Measurements from ENCODE around the gene TBCD. TPM values are rescaled to one million over a fixed set of nuclear protein-coding genes. Genes with fewer than 3 reads are reported as not detected.

The TBCD gene
- total RNA-seq (10 to 100 TPM; 56.3 to 75.3 TPM), polyA plus RNA-seq (ENCODE audit: insufficient read length in 2 of 2) (100 to 1,000 TPM; 110 to 140 TPM)
- long read RNA-seq, donor 1, transcript TBCD-208 (3 exons, 776 nt): major isoform, 21 of 39 reads
- long read RNA-seq, donor 1, partial matches to known transcripts: 15 of 39 reads
- long read RNA-seq, donor 1, other reads (novel, unspliced or antisense): 0 of 39 reads
- long read RNA-seq, donor 2, partial matches to known transcripts: 0 of 5 reads
- long read RNA-seq, donor 2, other reads (novel, unspliced or antisense): 0 of 5 reads
- long read RNA-seq, donor 3, full-length matches to known transcripts: 5 of 10 reads
- long read RNA-seq, donor 3, partial matches to known transcripts: 5 of 10 reads
- long read RNA-seq, donor 3, other reads (novel, unspliced or antisense): 0 of 10 reads
- long read RNA-seq, donor 4, transcript TBCD-208 (3 exons, 776 nt): major isoform, 30 of 73 reads
- long read RNA-seq, donor 4, transcript TBCD-222 (7 exons, 1,926 nt): minor isoform, 8 of 73 reads
- long read RNA-seq, donor 4, transcript TBCD-220 (5 exons, 684 nt): minor isoform, 8 of 73 reads
- long read RNA-seq, donor 4, partial matches to known transcripts: 24 of 73 reads
- long read RNA-seq, donor 4, other reads (novel, unspliced or antisense): 0 of 73 reads

DNA sequence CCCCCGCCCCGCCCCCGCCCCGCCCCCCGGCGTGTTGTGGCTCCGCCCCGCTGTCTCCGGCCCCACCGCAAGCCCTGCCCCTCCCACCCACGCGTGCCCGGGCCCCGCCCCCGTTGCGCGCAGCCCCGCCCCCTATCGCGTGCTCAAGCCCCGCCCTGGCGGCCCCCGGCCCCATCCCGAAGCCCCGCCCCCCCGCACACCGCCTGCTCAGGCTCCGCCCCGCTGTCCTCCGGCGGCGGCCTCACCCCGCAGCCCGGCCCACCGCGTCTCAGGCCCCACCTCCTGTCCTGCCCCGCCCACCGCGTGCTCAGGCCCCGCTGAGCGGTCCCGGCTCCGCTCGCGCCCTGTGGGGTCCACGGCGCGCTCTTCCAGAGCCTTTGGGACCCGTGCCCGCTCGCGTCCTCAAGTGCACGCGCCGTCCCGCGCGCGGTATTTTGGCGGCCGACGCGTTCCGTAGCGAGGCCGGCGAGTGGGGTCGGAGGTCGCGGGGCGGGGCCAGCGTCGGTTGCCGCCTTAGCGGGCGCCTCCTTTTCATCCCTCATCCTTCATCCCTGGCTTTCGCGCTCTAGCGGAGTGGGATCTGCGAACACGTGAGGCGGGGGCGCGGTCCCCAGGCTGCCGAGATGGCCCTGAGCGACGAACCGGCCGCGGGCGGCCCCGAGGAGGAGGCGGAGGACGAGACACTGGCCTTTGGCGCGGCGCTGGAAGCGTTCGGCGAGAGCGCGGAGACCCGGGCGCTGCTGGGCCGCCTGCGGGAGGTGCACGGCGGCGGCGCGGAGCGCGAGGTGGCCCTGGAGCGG lies at the start of gene TBCD:
Gene TBCD, plus strand, starts transcription at position 495 of the 800 bp plus-strand sequence. Its CDS starts 129 bp downstream, at position 624.
- peak within 1 kb of the TSS; percentile 67 for H3K27ac ChIP-seq (ENCODE audit: low read depth, low read length)
- peak within 1 kb of the TSS; percentile 66 for H3K4me3 ChIP-seq (ENCODE audit: low read depth, low read length)
- peak; percentile 90 to 98 (median 92) for DNase-seq (ENCODE audit: low read depth in 4 of 6, low spot score in 6 of 6)
- 0% methylated on average over 97 of the region's 114 CpGs for WGBS (ENCODE audit: insufficient coverage)
- H3K9me3 ChIP-seq (ENCODE audit: control insufficient read depth, insufficient read depth, low read length): no peaks in the 10 kb centered on the region
- H3K4me1 ChIP-seq (ENCODE audit: control insufficient read depth, insufficient read depth, low read length): peaks cover 27% of the 10 kb centered on the region
- H3K27me3 ChIP-seq (ENCODE audit: control insufficient read depth, insufficient read depth, low read length): no peaks in the 10 kb centered on the region
- peaks cover 20% of the 10 kb centered on the region for H3K36me3 ChIP-seq (ENCODE audit: control insufficient read depth, insufficient read depth, low read length)

DNA sequence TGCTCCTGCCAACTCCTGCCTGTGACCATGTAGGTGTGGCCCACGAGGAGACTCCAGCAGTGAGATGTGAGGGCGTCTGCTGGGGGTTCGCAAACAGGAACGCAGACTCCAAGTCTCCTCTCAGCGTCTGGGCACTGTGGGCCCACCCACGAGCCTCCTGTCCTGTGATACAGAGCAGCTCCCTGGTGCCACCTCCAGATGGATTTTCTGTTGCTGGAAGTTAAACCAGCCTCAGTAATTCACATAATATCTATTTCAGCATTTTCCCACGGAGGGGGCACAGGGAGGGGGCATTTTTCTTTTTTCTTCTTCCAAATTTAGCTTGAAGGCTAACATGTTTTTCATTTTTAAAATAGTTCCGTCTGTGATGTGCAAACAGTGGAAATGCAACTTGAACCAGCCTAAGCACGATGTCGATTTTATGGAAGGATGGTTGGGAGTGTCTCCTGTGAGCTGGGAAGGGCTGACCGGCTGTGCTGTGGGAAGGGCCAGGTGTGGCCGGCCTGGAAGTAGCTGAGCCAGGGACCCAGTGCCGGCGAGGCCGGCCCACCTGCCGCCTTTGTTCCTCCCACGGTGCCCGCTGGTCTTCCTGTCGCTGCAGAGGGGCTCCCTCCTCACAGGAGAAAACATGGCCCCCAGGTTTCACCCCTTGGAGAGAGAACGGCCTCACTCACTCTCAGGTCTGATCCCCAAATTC lies 49.5 kb upstream of the TBCD start:
- Histone ChIP-seq H3K27ac (ENCODE audit: low read depth, low read length) (no peak overlapping the region), H3K4me1 (ENCODE audit: control insufficient read depth, insufficient read depth, low read length) (peaks cover 12% of the 10 kb centered on the region)
- 62% methylated on average over 16 of the region's 20 CpGs for WGBS (ENCODE audit: insufficient coverage)

DNA sequence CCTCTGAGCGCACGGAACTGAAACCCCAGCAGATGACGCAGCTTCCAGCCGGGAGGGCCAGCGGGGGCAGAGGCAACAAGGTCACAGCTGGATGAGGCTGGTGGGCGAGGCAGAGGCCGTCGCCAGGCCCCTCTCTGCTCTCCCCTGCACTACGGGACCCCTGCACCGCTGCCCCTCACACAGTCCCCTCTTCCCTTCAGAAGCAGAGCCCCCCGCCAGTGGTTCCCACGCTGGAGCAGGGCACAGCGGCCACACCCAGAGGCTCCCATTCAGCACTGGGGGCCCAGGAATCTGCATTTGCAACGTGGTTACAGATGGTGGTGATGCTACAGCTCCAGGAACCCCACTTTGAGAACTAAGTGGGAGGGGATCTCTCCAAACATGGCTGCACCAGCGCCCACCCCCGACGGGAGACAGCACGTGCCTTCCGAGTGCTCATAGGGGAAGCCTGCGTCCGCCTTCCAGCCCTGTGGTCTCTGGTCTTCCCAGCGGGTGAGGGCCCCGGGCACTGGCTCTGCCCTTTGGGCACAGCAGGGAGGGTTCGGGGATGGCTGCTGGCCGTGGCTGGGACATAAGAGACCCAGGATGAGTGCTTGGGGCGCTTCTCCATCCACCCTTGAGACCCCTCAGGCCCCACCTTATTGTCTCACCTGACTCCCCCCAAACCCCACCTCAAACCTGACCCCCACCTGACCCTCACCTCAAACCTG lies 48.7 kb upstream of the TBCD start:
- no peaks in the 10 kb centered on the region for H3K27me3 ChIP-seq (ENCODE audit: control insufficient read depth, insufficient read depth, low read length)
- DNase-seq (ENCODE audit: low read depth in 4 of 6, low spot score in 6 of 6): no peak
- peaks cover 9% of the 10 kb centered on the region for H3K4me1 ChIP-seq (ENCODE audit: control insufficient read depth, insufficient read depth, low read length)
- peaks cover 15% of the 10 kb centered on the region for H3K36me3 ChIP-seq (ENCODE audit: control insufficient read depth, insufficient read depth, low read length)
- H3K27ac ChIP-seq (ENCODE audit: low read depth, low read length): no peak overlapping the region
- WGBS (ENCODE audit: insufficient coverage): 81% methylated on average over 25 of the region's 26 CpGs
- no peak overlapping the region for H3K4me3 ChIP-seq (ENCODE audit: low read depth, low read length)
- H3K9me3 ChIP-seq (ENCODE audit: control insufficient read depth, insufficient read depth, low read length): no peaks in the 10 kb centered on the region

More for the DNA sequence above, 49.5 kb upstream of the TBCD start:
- H3K27me3 ChIP-seq (ENCODE audit: control insufficient read depth, insufficient read depth, low read length): no peaks in the 10 kb centered on the region
- H3K9me3 ChIP-seq (ENCODE audit: control insufficient read depth, insufficient read depth, low read length): no peaks in the 10 kb centered on the region
- peaks cover 15% of the 10 kb centered on the region for H3K36me3 ChIP-seq (ENCODE audit: control insufficient read depth, insufficient read depth, low read length)
- no peak overlapping the region for H3K4me3 ChIP-seq (ENCODE audit: low read depth, low read length)
- DNase-seq (ENCODE audit: low read depth in 4 of 6, low spot score in 6 of 6): peak in 1 of 6 donors; percentile 23

DNA sequence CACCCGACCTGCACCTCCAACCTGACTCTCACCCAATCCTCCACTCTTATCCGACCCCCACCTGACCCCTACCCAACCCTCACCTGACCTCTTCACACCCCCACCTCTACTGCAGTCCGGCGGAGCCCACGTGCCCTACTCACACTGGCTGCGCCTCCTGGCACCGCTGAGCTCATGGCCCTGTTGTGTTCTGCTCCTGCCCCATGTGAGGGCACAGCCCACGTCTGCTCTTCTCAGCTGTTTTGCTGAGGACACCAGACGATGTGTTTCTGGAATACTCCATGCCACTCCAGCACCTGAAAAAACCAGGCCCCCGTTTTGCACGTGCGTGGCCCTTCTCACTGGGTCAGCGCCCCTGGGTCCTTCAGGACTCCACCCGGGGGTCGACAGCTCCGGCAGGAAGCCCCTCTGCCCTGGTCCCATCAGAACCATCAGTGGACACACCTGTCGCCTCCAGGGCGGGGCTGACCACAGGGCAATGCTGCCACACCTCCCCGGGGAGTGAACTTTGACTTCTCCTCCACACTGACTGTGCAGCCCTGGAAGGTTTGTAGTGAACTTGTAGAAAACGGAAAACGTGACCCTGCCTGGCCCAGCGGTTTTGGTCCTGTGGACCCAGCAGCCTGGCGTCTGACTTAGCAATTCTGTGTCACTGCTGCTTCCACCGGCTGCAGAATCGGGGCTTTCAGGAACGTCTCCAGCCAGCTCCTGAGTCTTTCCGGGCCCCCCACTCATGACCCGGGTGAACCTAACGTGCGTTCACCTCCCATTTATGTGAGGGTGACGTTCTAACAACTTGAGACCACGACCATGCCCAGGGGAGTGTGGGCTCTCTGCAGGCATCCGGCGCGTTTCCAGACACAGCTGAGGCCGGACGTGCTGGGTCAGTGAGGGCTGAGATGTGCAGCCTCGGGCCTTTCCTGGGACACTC lies 47.7 kb upstream of the TBCD start:
- Histone ChIP-seq H3K4me1 (ENCODE audit: control insufficient read depth, insufficient read depth, low read length) (peaks cover 8% of the 10 kb centered on the region), H3K27ac (ENCODE audit: low read depth, low read length) (no peak overlapping the region), H3K27me3 (ENCODE audit: control insufficient read depth, insufficient read depth, low read length) (no peaks in the 10 kb centered on the region), H3K4me3 (ENCODE audit: low read depth, low read length) (no peak overlapping the region), H3K36me3 (ENCODE audit: control insufficient read depth, insufficient read depth, low read length) (peaks cover 15% of the 10 kb centered on the region), H3K9me3 (ENCODE audit: control insufficient read depth, insufficient read depth, low read length) (no peaks in the 10 kb centered on the region)
- WGBS (ENCODE audit: insufficient coverage): 76% methylated on average over 37 of the region's 38 CpGs
- no peak for DNase-seq (ENCODE audit: low read depth in 4 of 6, low spot score in 6 of 6)

DNA sequence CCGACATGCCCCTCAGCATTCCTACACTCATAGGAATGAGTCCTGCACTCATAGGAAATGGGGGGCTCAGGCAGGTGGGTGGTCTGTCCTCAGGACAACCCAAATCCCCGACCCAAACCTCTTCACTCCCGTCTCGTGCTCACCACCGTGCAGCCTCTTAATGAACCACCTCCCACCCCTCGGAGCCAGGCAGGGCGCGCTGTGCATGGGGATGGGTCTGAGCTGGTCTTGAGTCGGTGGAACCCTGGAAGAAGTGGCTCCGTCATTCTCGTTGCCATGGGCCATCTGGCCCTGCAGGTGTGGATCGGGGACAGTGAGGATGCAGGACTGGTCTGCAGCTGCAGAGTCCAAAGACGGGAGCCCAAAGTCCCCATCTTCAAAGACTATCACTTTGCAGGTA lies 47.0 kb upstream of the TBCD start:
- Histone ChIP-seq H3K27ac (ENCODE audit: low read depth, low read length) (no peak overlapping the region), H3K4me1 (ENCODE audit: control insufficient read depth, insufficient read depth, low read length) (peaks cover 2% of the 10 kb centered on the region), H3K9me3 (ENCODE audit: control insufficient read depth, insufficient read depth, low read length) (no peaks in the 10 kb centered on the region), H3K36me3 (ENCODE audit: control insufficient read depth, insufficient read depth, low read length) (peaks cover 15% of the 10 kb centered on the region), H3K4me3 (ENCODE audit: low read depth, low read length) (no peak overlapping the region), H3K27me3 (ENCODE audit: control insufficient read depth, insufficient read depth, low read length) (no peaks in the 10 kb centered on the region)
- 88% methylated on average over 3 of the region's 13 CpGs for WGBS (ENCODE audit: insufficient coverage)
- no peak for DNase-seq (ENCODE audit: low read depth in 4 of 6, low spot score in 6 of 6)

DNA sequence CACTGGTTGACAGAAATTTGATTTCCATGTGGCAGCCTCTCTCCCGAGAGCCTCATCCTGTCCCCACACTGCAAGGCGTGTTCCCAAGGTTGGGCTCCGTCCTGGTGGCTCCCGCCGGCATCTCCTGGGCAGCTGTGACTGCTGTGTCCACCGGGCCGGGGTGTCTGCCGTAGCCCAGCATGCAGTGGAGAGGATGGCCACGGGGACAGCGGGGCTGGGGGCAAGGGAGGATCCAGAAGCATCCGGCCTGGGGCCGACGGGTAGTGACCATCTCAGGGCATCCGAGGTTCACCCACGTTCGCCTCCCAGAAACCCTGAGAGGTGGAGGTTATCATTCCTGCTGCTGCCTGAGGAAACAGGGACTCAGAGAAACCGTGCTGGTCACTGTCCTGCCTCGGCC lies 46.1 kb upstream of the TBCD start:
- no peaks in the 10 kb centered on the region for H3K9me3 ChIP-seq (ENCODE audit: control insufficient read depth, insufficient read depth, low read length)
- 90% methylated on average over 17 of the region's 18 CpGs for WGBS (ENCODE audit: insufficient coverage)

DNA sequence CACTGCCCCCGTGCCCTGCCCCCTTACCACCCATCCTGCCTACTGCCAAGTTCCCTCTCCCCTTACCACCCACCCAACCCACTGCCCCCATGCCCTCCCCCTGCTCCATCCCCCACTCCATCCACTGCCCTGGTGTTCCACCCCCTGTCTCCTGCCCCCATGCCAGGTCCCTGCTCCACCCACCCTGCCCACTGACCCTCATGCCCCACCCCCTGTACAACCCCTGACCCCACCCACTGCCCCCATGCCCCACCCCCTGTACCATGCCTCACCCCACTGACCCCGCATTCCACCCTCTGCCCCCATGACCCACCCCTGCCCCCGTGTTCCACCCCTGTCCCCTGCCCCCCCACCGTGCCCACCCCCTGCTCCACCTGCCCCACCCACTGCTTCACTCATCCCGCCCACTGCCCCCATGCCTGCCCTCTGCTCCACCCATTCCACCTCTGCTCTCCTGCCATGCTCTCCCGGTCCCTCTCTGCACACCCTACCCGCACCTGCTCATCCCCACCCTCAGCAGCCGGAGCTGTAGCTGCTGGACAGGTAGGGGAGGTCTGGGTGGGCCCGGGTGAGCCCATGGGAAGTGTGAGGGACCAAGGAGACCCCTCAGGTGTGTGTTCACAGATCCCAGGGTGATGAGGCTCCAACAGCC lies 42.7 kb upstream of the TBCD start:
- WGBS (ENCODE audit: insufficient coverage): 38% methylated on average over 2 of the region's 9 CpGs
- H3K4me1 ChIP-seq (ENCODE audit: control insufficient read depth, insufficient read depth, low read length): no peaks in the 10 kb centered on the region
- H3K27me3 ChIP-seq (ENCODE audit: control insufficient read depth, insufficient read depth, low read length): no peaks in the 10 kb centered on the region
- no peaks in the 10 kb centered on the region for H3K9me3 ChIP-seq (ENCODE audit: control insufficient read depth, insufficient read depth, low read length)
- H3K27ac ChIP-seq (ENCODE audit: low read depth, low read length): no peak overlapping the region
- H3K4me3 ChIP-seq (ENCODE audit: low read depth, low read length): no peak overlapping the region
- DNase-seq (ENCODE audit: low read depth in 4 of 6, low spot score in 6 of 6): no peak
- peaks cover 8% of the 10 kb centered on the region for H3K36me3 ChIP-seq (ENCODE audit: control insufficient read depth, insufficient read depth, low read length)

More for the DNA sequence above, 46.1 kb upstream of the TBCD start:
- Histone ChIP-seq H3K36me3 (ENCODE audit: control insufficient read depth, insufficient read depth, low read length) (peaks cover 15% of the 10 kb centered on the region), H3K4me1 (ENCODE audit: control insufficient read depth, insufficient read depth, low read length) (peaks cover 2% of the 10 kb centered on the region), H3K27ac (ENCODE audit: low read depth, low read length) (no peak overlapping the region), H3K4me3 (ENCODE audit: low read depth, low read length) (no peak overlapping the region), H3K27me3 (ENCODE audit: control insufficient read depth, insufficient read depth, low read length) (no peaks in the 10 kb centered on the region)
- DNase-seq (ENCODE audit: low read depth in 4 of 6, low spot score in 6 of 6): no peak
